ENCODE measurements around the gene MID1.

The MID1 gene

DNA sequence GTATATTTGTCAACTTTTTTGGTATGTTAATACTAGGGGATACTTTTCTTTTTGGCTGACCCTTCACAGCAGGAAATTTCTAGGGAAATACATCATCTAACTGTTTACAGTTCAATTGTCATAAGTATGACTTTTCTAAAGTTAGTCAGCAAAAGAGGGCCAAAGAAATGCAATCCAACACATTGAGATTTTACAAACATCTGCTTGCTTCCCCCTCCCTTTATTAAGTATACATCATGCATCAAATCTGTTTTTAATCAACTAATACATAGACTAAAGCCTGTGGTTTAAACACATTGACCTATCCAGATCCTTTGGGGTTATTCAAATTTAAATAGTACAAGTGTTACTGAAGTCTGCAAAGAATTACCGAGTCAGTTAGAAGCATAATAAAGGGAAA, 93.9 kb downstream of the MID1 start:
- no peak for DNase-seq

DNA sequence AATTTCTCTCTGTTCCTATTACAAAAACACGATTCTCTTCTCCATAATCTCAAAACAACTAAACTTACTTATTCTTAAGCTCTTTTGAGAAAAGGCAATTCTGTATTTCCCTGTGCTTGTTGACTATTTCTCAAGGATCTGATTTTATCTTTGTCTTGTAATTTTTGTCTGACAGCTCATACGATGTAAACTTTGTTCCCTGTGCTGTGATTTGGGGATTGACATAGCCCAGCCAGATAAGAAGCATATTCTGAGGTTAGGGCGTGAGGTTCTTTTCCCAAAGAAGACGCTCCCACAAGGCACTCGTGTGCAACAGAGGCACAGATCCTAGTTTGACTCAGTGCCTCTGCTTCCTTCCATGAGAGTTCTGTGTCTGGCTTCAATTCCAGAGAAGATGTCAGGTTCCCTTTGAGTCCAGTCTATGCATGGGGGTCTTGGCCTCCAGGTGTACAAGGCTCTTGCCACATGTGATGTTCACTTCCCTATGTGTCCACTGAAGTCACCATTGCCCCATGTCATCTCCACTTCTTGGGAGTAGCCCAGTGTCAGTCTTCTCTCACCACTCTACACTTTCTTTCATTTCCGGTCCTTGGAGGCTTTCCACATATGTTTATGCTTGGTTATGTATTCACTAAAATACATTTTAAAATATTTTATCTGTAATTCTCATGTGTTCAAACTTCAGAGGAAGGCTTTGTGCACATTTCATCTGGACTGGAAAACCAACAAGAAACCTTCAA, 94.8 kb downstream of the MID1 start:
- no peak for DNase-seq

DNA sequence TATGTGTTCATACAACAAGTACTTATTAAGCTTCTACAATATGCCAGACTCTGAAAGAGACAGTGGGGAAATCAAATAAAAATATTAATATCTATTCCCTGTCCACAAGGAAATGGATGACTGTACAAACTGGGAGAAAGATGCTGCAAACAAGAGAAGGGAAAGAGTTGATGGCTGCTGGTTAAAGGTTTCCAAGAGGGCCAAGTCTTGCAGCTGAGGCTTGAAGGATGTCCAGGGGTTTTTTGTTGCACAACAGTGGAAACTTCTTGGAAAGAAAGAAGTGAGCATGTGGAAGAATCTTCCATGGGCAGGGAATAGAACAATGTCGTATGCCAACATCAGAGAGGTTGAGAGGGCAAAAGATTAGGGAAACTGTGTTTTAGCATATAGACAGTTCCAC, 95.8 kb downstream of the MID1 start:
- DNase-seq, result no peak

DNA sequence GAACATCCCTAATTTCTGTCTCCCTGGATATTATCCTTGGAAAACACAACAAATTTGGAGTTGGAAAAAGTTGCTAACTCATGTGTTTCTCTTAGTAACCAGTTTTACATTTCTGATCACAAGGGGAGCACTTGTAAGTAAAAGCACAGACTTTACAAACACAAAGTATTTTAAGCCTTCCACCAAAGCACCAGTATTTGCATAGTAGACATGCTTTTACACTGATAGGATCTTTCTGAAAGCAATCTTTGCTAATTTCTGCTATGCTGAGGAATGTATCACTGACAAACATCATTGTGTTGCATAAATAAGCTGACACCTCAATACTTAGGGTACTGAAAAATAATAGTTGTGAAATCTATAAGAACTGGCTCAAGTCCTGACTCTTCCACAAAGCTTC, 100.6 kb downstream of the MID1 start:
- DNase-seq, result no peak

DNA sequence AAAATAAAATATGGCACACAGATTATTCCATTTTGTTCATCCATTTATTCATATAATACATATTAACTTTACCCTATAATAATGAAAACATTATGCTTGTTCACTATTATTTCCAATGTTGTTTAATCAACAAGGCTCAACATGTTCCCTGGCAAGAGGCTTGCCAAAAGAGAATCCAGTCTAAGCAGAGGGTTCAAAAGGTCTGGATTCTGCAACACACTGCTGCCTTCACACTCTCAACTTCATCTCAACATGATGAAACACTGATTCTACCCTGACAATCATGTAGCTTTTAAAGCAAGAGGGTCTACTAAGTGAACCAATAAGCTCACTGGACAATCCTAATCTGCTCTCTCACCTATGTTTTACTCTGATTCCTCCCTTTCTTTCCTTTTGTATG, 101.1 kb downstream of the MID1 start:
- DNase-seq, result no peak

DNA sequence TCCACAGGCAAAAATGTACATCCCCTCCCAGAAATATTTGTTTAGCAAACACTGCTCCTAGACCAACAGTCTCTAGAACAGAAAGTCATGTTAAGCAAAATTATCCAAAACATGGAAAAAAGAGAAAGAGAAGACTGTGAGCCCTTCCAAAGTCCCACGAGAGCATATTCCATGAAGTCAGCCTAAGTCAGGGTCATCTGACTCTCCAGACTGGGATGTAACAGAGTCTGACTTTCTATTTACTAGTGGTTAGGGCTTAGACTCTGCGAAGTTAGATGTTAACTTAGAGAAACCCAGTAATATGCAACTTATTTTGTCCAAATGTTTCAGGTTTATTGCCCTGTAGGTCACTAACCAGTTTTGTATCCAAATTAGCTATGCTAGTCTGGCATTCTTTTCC, 102.3 kb downstream of the MID1 start:
- no peak for DNase-seq

DNA sequence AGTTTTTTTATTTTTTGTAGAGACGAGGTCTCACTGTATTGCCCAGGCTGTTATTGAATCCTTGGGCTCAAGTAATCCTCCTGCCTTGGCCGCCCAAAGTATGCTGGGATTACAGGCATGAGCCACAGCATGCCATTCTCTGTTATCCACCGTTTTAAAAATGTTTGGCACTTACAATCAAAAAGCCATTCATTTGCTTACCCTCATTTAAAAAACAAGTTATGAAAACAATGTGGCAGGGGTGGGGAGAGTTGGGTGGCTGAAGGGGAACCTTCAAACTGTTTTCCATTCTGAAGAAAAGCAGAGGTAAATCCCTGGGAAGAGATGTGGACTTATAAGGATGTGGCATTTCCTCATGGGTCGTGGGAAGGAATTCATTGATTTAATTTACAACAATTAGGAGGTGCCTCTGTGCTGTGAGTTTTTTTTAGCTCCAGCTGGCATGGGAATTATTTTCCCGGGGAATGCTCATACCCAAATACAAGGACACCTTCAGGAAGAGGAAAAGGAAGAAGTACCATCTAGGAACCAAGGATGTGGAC, 103.5 kb downstream of the MID1 start:
- no peak for DNase-seq

DNA sequence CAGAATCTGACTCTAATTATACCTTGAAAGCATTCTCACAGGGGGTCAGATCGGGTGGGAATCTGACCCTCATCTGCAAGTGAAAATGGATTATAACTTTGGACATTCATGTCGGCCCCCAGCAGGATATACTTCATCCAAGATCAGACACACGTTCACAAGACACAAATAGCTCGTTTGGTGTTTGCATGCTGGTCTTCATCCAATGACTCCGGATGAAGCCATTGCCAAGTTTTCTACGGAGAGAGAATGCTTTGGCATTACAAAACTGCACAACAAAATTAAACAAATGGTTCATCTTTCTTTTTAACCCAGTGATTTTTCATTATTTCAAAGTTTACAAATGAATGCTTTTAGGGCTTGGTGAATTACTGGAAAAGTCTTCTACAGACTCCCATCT, 105.5 kb downstream of the MID1 start:
- no peak for DNase-seq

DNA sequence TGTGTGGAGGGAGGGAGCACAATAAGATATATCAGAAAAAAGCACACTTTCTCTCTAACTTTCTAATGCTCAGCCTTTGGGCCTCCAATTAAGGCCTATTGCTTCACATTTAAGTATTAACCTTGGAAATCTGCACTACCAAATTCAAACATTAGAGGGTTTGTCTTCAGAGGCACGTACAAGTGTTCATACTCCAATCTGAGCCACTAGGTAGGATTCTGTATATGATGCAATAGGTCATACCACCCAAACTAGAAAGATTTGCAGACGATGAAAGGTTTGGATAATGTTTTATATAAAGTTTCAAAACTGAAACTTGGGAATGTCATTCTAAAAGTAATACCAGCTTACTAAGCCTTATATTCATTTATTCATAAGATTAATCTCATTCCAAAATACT, 106.4 kb downstream of the MID1 start:
- no peak for DNase-seq

DNA sequence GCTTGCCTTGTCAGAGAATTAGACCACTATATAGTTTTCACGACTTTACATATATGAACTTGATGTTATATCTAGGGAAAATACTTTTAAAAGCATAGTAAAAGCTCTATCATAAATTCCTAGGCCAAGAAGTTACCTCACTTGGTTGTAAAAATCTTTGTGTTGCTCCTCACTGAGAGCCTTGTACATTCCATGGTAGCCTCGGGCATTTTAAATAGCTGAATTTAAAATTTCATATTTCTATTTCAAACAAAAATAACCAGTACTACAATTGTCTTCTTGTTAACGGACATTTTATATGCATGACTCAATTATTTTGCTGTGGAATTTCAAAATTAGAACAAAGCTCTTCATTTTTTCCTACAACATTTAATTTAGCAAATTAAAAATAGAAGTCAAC, 107.6 kb downstream of the MID1 start:
- no peak for DNase-seq

DNA sequence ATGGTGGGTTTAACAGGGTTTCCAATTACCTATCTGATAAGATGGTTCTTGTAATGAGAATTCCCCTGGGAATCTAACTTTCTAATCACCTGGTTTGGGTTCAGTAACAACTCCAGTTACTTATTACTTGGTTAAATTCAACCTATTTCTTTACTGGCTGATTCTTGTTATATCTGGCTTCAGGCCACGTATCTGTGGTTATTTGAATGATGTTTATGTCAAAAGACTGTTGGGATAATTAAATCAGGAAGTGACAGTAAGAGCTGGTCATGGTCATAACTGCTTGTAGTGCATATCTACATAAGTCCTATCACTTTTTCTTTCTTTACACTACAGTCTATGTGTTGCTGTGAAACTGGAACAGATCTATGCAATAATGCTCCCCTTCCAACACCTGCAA, 108.1 kb downstream of the MID1 start:
- no peak for DNase-seq

DNA sequence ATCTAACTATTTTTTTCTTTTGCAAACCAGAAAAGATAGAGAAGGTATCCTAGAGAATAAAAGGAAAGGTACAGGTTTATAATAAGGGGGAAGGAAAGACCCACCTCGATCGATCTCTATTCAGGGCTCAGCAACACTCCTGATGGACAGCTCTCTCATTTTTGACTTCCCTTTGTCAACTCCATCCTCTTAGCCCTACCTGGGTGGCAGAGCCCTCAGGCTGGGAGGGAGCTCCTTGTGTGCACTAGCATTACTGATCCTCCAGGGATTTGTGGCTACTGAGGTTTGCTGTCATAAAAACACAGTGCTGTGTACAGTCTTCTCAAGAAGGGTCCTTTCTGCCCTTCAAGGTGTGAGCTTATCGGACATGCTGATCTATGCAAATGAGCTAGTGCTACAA, 111.0 kb downstream of the MID1 start:
- DNase-seq, result no peak

DNA sequence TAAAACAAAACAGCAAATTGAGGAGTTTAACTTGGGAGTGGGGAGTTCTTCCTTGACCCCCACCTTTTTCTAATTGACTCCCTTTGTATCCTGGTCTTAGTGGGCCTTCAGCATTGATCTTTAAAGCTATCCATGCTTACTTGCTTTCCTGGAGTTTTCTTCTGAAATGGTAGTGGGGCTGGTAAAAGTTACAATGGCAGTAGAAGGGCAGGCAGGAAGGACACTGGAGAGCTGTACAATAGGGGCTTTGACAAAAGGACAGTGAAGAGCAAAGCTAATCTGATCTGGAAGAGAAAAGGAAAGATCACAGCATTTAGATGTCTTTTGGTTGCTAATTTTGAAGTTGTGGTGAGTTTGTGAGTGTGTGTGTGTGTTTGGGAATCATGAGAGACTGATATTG, 111.5 kb downstream of the MID1 start:
- DNase-seq, result no peak

DNA sequence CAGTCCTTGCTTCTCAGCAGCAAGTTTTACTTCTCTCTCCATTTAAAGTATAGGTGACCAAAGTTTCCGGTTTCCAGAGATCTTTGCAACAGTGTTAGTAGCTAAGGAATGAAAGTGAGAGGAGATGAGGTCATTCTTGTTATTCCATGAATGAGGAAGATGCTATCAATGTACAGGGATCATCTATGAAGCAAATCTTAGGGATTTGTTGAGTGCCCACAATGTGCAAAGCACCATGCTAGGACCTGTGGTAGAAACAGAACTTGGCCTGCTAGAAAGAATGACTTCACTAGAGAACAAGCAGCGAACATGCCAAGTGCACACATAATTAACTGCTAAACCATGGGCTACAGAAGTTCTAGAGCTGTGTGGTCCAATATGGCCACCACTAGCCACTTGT, 112.5 kb downstream of the MID1 start:
- DNase-seq, result no peak

DNA sequence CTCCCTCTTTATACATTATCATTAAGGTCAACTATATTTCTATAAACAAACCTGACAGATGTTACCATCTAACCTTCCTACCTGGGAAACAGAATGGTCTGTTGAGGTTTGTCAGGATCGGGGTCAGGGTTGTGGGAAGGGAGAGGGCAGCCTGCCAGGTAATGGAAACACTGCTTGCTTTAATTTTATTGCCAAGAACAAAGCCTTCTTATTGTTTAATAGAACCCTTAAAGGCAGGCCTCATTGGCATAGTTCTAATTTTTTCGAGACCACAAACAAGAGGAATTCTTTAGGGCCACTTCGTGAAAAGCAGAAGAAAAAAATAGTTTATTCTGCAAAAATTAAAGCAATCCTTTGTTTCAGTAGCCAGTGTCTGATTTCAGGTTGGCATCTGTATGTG, 113.2 kb downstream of the MID1 start:
- DNase-seq, result no peak

DNA sequence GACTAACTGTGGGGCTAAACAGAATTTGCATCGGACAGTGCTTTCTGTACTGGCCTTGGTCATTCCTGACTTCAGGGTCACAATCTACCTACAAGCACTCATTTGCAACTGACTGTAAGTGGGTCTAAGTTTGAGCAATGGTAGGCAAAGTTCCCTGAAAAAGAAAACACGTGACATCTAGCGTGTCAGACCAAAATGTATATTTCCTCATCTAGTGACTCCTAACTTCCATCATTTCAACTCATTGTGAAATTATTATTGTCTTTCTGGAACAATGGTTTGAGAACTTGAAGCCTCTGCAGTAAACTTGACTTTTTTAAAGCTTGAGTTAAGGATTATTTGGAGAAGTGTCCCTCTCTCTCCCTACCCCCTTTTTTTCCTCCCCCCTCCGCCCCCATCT, 113.6 kb downstream of the MID1 start:
- no peak for DNase-seq

DNA sequence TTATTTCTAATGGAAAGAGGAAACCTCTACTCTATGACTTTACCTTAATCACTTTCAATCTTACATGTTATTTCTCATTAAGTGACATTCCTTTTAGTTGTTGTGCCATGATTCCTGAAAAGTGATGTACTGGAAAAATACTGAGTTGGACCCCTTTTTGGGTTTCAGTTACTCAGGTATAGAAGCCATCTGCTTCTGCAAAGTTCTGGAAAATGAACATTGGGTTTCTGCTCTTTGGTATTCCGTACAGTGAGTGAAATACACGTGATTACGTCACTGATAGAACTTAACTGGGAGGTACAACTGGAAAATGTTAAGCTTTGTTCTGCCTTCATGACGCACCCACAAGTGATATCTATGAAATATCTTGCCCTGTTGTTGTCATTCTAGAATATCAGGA, 114.7 kb downstream of the MID1 start:
- DNase-seq, result no peak

DNA sequence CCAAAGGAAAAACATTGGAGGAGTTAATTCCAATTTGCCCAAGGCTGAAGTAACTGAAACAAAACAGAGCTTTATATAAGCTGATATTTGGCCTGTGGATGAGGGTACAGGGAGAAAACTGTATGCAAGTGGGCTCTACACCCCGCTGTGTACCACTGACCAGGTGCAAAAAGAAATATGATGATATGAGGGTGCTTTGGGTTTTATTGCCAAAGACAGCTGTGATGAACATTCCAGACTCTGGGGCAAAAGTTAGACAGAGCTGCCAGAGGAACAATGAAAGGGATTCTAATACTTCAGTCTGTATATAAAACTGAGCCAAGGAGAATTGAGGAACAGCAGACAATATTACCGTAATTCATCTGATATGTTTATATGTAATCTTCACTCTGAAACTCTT, 117.4 kb downstream of the MID1 start:
- no peak for DNase-seq

DNA sequence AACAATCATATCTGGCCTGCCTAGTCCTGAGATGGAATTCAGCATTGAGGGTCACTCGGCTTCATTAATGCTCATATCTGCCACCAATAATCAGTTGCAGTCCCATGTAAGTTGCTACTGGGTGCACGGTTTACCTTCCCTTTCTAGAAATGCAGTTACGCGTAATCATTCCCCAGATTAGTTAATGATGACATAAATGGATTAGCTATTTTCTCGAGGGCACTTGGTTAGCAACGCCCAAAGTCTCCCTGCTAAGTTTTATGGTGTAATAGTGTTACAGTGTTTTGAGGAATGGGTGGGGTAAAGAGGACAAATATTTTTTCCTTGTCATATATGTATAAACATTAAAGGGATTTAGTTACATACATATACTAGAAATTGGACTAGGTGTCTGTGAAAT, 118.8 kb downstream of the MID1 start:
- DNase-seq, result no peak

DNA sequence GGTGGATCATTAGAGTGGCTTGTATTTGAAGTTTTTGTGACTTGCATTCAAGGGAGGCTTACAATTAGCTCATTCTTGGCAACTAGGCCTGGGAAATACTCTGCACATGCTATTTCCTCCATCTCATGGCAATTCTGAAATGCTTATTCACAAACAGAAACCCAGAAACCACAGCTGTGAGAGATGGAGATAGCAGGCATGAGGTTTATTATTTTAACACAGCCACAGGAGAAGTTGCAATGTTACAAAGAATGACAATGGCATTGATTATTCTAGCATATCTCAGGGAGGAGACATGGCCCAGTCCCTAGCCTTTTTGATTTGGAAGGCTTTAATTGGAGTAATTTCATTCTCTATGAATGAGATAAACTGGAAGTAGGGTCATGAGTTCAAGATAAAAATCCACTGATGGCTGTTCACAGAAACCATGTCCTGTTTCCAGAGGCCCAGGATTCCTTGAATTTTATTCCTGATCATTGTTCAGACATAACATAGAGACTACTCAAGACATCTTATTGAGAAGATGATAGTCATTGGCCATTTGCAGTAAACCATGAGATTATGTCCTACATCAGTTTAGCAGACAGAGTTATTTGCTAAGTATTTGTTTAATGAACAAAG, 123.9 kb downstream of the MID1 start:
- no peak for DNase-seq

DNA sequence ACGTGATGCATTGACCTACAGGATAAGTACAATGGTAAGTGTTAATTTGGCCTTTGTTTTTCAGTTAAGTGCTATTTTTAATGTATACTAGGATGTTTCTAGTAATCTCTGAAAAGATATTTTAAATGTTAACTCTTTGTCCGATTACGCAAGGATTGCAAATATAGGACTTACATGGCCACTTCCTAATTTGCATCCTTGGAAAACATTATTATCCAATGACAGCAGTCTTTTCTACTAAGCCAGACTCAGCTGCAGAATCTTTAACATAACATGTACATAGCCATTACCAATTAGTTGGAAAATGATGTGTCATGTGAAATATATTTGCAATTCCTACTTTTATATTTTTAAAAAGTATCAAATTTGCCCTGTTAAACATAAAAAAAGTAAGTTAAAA, 124.7 kb downstream of the MID1 start:
- no peak for DNase-seq

DNA sequence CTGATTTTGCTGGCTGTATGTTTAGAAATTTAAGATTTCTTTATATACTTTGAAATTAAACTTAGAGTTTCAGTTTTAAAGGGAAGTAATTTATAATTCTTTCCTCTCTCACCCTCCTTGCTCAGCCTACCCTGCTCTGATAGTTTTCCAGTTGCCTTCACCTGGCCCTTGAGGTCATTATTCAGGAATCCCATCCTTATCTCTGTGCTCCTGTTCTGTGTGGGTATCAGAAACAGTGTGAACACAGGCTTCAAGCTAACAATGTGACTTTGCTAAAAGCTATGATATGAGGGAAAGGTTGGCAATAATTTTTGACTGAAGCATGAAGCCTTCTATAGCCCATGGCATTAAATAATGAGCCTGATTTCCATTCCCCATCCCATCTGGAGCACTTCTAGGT, 128.1 kb downstream of the MID1 start:
- no peak for DNase-seq

DNA sequence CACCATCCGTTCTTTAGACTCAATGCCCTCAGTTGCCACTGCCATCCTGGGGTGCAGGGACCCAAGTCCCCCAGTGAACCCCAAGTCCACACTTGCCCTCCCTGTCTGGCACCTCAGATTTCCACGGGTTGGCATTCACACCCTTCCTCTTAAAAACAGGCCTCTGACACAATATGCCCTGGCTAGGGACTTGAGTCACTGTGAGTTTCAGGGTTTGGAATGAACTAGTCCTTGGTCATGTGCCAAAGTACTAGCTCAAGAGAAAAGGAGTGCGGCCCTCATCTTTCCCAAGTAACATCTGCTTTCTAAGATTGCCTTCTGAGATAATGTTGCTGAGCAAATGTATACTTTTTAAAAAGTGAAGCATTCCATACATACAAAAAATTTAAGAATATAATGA, 134.0 kb downstream of the MID1 start:
- DNase-seq, result no peak

DNA sequence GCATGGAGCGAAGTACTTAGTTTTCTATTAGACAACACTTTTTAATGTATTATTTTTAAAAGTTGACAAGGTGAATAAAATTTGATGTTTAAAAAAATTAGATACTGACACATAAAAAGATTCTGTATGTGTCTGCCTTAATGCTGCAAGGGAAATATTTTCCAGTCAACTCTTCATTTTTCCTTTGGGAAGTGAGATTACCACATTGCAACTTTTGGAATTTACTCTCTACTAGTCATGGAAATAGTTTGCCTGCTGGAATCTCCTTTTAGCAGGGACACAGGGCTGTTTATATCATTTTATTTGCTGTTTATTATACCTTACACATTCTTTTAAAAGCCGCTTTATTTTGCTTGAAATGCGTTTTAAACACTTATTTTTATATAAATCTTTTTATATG, 135.1 kb downstream of the MID1 start:
- DNase-seq, result no peak

DNA sequence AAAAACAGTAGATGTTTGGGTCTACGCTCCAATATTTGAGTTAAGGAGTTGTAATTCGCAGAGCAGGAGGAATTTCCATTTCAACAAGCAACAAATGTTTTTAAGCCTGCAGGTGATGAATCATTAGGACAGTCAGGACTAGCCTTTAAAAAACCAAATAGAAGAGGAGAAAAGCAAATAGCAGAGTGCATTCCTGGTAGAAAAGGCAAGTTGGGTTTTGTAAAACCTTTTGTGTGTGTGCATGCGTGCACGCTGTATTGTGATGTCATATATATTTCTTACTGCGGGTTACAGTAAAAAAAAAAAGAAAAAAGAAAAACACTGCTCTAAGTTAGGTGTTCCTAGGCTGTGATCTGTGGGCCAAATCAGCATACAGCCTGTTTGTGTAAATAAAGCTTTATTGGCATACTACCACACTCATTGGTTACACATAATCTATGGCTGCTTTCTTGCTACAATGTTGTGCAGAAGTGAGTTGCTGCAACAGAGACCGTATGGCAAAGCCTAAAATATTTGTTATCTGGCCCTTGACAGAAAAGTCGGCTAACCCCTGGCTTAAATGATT, 135.6 kb downstream of the MID1 start:
- DNase-seq, result no peak

All from activated CD4-positive, CD25-positive, alpha-beta regulatory T cell treated with anti-CD3 and anti-CD28 coated beads, Interleukin-2, amount 50 U/mL, for 72 hours (primary cell).